SIG-M5 treated with dmso at 0.1 percent for 504 hours (cell line): ENCODE results near the gene TBX2.
A peak's percentile ranks its signal among the peaks of the same experiment; 100 is the strongest.
"Not testable (repeated sequence)": the region's sequence is repeated elsewhere in the genome, so short reads cannot be mapped to it uniquely, and the experiment has no call there.

Source experiments
- DNase-seq: peaks from one replicate; lab custom pipeline; 2025; ENCODE audit not compliant: unreplicated experiment; lab: John Stamatoyannopoulos, UW

TBX2 gene

GRCh38 chr17:61399131-61400065, at the start of gene TBX2:
Gene TBX2 (plus strand): TSS chr17:61399843. CDS start chr17:61400177, 334 bp downstream.
- peak; percentile 97 for DNase-seq

GRCh38 chr17:61351745-61352407, 47.8 kb upstream of the TBX2 start:
- peak; percentile 95 for DNase-seq

DNA sequence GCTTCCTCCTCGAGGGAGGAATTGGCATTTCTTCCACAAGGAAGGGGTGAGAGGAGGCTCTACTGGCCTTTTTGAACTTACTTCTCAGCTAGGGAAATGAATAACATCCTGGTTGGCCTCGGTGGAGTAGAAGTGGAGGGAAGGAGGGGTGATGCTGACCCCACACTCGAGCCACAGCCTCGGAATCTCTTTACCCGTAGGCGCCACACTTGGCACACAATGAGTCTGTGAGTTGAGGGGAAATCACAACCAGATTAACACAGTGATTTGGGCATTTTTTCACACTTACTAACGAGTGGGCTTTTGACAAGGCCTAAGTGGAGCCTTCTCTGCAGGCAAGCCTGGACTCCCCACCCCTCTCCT, 47.3 kb upstream of the TBX2 start:
- no peak for DNase-seq

DNA sequence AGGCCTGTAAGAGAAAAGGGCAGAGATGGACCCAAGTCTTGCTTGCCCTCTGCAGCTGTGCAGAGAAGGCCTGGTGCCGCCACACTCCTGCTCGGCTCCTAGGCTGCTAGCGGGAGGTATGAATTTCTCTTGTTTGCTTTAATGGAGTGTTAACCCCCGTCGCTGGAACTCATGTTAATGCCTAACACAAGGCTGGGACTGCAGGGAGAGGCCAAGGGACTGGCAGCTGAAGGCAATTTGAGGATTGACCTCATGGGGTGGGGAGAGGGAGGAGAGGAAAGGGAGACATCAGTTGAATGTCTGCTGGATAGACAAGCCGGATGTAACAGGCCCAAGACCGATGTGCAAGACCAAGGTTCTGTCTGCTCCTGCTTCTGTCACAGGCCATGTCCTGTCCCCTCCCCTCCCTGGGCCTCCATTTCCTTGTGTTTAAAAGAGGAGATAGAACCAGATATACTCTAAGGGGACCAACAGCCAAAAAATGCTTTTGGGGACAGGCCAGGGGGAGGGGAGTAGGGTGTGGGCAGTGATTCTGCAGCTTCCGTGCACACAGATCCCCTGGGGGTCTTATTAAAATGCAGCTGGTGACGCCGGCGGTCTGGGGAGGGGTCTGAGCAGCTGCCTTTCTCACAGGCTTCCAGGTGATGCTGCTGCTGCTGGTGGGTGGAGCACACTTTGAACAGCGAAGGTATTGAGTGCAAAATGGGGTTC, 46.7 kb upstream of the TBX2 start:
- no peak for DNase-seq

DNA sequence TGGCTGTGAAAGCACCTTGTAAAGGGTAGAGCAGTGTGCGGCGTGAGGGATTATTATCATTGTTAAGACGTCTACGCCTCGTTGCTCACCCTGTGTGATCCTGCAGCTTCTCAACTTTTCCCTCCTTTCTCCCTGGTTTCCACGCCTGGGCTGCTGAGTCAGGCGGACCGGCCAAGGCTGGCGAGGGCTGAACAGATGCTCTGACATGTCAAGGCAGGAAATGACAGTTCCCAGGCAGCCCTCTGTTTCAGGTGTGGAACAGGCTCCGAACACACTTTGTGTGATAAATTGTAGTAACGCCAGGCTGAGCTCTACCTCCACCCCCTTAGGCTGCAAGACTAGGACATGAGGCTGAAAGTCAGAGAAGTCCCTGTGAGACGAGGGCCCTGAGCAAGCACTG, 46.0 kb upstream of the TBX2 start:
- DNase-seq, result no peak

DNA sequence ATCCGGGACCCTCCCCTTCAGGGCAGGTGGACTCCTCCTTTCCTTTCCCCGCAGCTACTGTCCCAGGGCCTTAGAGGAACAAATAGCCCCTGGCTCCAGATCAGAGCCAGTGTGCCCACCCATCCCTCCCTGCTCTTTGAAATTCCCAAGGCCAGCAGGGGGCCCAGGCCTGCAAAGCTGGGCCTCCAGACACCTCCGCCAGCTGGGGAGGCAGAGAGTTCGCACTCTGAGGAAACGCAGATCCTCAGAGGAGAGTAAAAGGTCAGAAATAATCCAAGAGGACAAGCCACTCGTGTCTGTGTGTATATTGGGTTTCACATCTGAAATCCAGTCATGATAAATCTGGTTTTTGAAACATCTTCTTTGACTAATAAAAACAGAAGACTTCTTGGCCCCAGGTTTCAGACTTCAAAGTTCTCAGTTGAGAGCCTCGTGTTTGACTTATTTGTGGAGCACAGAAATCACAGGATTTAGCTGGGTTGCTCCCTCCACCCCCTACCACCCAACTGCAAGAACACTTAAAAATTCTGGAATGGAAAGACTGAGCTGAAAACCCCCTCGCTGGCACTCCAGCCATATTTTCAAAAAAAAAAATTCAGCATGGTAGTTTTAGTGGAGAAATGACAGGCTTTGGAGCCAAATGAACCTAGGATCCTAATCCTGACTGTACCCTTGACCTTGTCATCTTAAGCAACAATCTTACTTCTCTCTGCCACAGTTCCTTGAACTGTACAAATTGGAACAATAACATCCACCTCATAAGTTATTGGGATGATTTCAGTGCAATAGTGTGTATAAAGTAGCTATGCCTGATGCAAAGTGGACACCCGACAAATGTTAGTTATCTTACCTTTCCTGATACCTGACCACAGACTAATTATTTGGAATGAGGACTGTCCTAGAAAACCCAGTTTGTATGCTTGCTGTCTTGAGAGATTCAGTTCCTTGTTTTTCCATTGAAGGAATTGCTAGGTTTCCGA, 44.5 kb upstream of the TBX2 start:
- no peak for DNase-seq

GRCh38 chr17:61357061-61357460, 42.6 kb upstream of the TBX2 start:
- not testable (repeated sequence) for DNase-seq

DNA sequence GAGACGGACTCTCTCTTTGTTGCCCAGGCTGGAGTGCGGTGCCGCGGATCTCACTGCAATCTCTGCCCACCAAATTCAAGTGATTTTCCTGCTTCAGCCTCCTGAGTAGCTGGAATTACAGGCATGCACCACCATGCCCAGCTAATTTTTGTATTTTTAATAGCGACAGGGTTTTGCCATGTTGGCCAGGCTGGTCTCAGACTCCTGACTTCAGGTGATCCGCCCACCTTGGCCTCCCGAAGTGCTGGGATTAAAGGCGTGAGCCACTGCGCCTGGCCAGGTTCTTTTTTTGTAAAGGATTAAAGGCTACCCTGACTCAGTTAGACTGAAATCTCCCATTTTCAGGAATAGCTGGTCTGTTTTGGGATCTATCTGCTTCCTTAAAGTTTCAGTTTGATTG, 40.1 kb upstream of the TBX2 start:
- DNase-seq, result not testable (repeated sequence)

- DNase-seq, result no peak
Measured at GRCh38 chr17:61360318-61360943, 39.2 kb upstream of the TBX2 start.

DNA sequence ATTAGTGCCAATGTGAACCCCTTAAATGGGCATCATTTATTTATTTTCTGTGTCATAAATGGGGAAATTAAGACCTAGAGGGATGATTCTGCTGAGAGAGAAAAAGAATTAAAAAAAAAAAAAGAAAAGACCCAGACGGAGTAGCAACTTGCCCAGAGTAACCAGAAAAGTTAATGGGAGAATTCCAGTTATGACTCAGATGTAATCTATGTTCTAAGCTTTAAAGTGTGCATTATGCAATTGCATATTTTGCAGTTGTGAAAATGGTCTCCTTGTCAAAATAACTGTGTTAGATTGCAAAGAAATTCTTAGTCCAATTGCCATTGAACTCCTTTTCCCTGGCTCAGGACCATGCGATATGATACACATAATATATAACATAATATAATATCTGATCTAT, 38.6 kb upstream of the TBX2 start:
- DNase-seq, result peak; percentile 74

DNA sequence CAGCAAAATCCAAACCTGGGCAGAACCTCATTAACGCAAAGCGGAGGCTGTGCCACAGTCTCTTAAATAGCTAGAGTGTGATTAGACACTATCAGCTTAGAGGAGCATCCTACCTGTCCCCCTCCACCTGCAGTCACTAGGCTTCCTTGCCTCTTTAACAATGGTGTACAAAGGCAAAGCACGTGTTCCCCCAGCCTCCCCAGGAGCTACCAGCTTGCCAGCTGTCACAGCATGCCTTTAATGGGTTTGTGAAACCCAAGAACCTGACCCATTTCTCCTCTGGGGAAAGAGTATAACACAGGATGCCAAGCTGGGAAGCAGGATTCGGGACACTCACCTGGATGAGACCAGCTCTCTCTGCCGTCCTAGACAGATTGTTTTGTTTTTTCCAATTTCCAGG, 37.2 kb upstream of the TBX2 start:
- DNase-seq, result no peak

GRCh38 chr17:61362852-61363600, 36.6 kb upstream of the TBX2 start:
- DNase-seq, result no peak

GRCh38 chr17:61363601-61364462, 35.8 kb upstream of the TBX2 start:
- DNase-seq, result no peak

DNA sequence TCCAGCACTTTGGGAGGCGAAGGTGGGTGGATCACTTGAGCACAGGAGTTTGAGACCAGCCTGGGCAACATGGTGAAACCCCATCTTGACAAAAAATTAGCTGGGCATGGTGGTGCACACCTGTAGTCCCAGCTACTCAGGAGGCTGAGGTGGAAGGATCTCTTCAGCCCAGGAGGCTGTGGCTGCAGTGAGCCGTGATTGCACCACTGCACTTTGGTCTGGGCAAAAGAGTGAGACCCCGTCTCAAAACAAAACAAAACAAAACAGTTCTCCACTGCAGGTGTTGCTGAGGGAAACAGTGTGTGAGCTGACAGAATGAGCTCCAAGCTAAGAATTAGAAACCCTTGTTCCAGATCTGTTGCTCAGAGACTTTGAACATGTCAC, 35.2 kb upstream of the TBX2 start:
- no peak for DNase-seq

DNA sequence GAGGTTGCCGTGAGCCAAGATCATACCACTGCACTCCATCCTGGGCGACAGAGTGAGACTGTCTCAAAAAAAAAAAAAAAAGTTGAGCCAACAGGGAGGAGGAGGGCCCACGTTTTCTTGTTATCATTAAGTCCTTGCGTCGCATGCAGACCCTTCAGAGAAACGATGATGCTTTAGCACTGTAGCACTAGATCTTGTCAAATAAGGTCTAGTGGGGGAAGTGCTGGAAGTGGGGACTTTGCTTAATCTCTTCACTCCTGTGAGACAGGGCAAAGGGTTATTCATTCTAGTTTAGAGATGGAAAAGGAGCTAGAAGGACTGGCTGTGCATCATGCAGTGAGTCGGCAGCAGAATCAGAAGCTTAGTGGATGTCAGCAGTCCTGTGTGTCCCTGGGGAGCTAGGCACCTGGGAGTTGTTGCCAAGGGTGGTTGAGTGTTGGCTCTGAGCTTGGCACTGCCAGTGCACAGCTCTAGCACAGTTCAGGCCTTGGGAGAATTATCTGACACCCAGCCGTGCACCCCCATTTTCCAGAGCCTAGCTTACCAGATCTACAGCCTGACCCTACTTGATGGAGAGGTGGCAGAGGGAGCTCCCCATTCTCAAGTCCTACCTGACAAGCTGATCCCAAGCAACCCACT, 33.4 kb upstream of the TBX2 start:
- no peak for DNase-seq

- no peak for DNase-seq
Measured at GRCh38 chr17:61366715-61367413, 32.8 kb upstream of the TBX2 start.

DNA sequence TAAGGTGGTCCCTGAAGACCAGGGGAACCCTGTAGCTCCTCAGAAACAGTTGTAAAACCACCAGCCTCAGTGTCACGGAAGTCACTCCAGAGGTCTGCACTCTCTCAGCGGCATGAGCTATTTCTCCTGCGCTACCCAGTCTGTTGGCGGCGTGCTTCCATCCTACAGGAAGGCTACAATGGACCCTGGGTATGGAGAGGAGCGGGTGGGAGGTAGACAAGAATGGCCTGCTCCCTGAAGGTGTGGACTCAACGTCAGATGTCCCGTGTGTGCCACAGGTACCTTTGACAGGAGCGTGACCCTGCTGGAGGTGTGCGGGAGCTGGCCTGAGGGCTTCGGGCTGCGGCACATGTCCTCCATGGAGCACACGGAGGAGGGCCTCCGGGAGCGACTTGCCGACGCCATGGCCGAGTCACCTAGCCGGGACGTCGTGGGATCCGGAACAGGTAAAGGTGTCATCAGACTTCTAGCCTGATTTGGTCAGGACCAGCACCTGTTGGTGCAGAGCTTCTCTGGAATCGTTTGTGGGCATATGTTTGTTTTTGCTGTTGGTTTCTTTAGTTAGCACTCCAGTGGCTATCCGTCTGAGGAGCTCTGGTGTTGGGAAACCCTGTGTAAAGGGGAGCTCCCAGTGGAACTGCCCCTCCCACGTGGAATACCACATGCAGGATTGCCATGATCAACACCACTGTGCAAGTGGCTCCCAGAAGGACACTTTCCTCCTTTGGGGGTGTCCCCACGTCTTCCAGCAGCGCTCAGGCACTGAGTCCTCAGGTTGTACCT, 31.4 kb upstream of the TBX2 start:
- DNase-seq, result no peak
